Uterus (tissue), 4 donors: ENCODE measurements around the gene GRM1. TPM values are rescaled to one million over a fixed set of nuclear protein-coding genes. Genes with fewer than 3 reads are reported as not detected.

Experiments
- DNase-seq, 2 donors: peaks; one replicate each; pipeline ENCODE4 v3.0.0-alpha.2; 2019 to 2020
- H3K27ac ChIP-seq, 2 donors: fragments of 200-600 bp; sonication (generic); 1 replicate in 1 of 2; 2 replicates in 1 of 2; pipeline ENCODE4 v1.5.1; 2016 to 2018
- H3K27me3 ChIP-seq, 2 donors: fragments of 200-600 bp; sonication (generic); one replicate each; pipeline ENCODE4 v1.5.1; 2018 to 2019; ENCODE audit warnings: control low read depth in 1 of 2
- H3K36me3 ChIP-seq, 2 donors: fragments of 200-600 bp; sonication (generic); one replicate each; pipeline ENCODE4 v1.5.1; 2019; ENCODE audit warnings: control low read depth in 1 of 2
- H3K4me1 ChIP-seq, 2 donors: fragments of 200-600 bp; sonication (generic); one replicate each; pipeline ENCODE4 v1.5.1; 2018 to 2019; ENCODE audit warnings: control low read depth in 1 of 2
- H3K4me3 ChIP-seq, 2 donors: fragments of 200-600 bp; sonication (generic); 1 replicate in 1 of 2; 2 replicates in 1 of 2; pipeline ENCODE4 v1.5.1; 2018 to 2019; ENCODE audit warnings: mild to moderate bottlenecking in 1 of 2
- H3K9me3 ChIP-seq, 2 donors: fragments of 200-600 bp; sonication (generic); one replicate each; pipeline ENCODE4 v1.5.1; 2019; ENCODE audit warnings: control low read depth in 1 of 2
- CTCF ChIP-seq, 4 experiments: fragments of 200-600 bp in 2 of 4; fragments of 450-650 bp in 2 of 4; sonication (generic) in 2 of 4; IDR thresholded peaks; one replicate each; pipeline ENCODE4 v1.5.1; 2016 to 2019; ENCODE audit warnings: antibody characterized with exemption in 4 of 4, mild to moderate bottlenecking in 2 of 4, moderate library complexity in 1 of 4
- POLR2A ChIP-seq, 2 donors: fragments of 450-650 bp; IDR thresholded peaks; one replicate each; pipeline ENCODE4 v1.6.1; 2016; ENCODE audit warnings: antibody characterized with exemption in 2 of 2, mild to moderate bottlenecking in 1 of 2, moderate library complexity in 1 of 2
- intact Hi-C: fragments of 100-400 bp; cut with DNase I; formaldehyde crosslinking; loops from one replicate; pipeline ENCODE4 v1.15.1; 2023; ENCODE audit warnings: low total_unique reads
- total RNA-seq, 4 donors: library from RNA; depleted of rRNA in 3 of 4; stranded (reverse); fragments of >200 nt in 3 of 4; gene quantifications; one replicate each; pipeline versions ENCODE4 v1.1.0 to v1.2.4, GENCODE V29; 2014 to 2023
- donor health status: DM: yes; HTN: yes; CAD: no.

GRM1 gene
- total RNA-seq, 4 donors from 2014 or later = 0.07 to 0.12 TPM; not detected in 2

GRCh38 chr6:146106532-146106931, 77.7 kb downstream of the GRM1 start:
- no peak for TF ChIP-seq CTCF (IDR thresholded peaks at IDR 0.05)
- no peak for TF ChIP-seq POLR2A (IDR thresholded peaks at IDR 0.05)
- Histone ChIP-seq H3K4me1 (no peaks in the 10 kb centered on the region), H3K9me3 (no peaks in the 10 kb centered on the region), H3K27ac (no peak overlapping the region), H3K27me3 (no peaks in the 10 kb centered on the region), H3K36me3 (no peaks in the 10 kb centered on the region), H3K4me3 (no peak overlapping the region)
- no peak for DNase-seq
- intact Hi-C loops = no loop called here

GRCh38 chr6:146110990-146111389, 82.1 kb downstream of the GRM1 start:
- no peak overlapping the region for H3K4me3 ChIP-seq
- no peaks in the 10 kb centered on the region for H3K4me1 ChIP-seq
- intact Hi-C loops = no loop called here
- no peaks in the 10 kb centered on the region for H3K36me3 ChIP-seq
- TF ChIP-seq POLR2A (IDR thresholded peaks at IDR 0.05) = no peak
- no peak for TF ChIP-seq CTCF (IDR thresholded peaks at IDR 0.05)
- no peak for DNase-seq
- H3K27ac ChIP-seq = no peak overlapping the region
- no peaks in the 10 kb centered on the region for H3K27me3 ChIP-seq
- no peaks in the 10 kb centered on the region for H3K9me3 ChIP-seq

GRCh38 chr6:146111881-146112450, 83.1 kb downstream of the GRM1 start:
- no peaks in the 10 kb centered on the region for H3K9me3 ChIP-seq
- intact Hi-C loops = no loop called here
- no peak for TF ChIP-seq CTCF (IDR thresholded peaks at IDR 0.05)
- TF ChIP-seq POLR2A (IDR thresholded peaks at IDR 0.05) = no peak

GRCh38 chr6:146113084-146113623, 84.3 kb downstream of the GRM1 start:
- TF ChIP-seq POLR2A (IDR thresholded peaks at IDR 0.05) (no peak), CTCF (IDR thresholded peaks at IDR 0.05) (no peak)
- no peak for DNase-seq
- H3K27ac ChIP-seq = no peak overlapping the region
- intact Hi-C loops = no loop called here
- no peak overlapping the region for H3K4me3 ChIP-seq
- H3K27me3 ChIP-seq = no peaks in the 10 kb centered on the region
- H3K9me3 ChIP-seq = no peaks in the 10 kb centered on the region
- no peaks in the 10 kb centered on the region for H3K36me3 ChIP-seq
- H3K4me1 ChIP-seq = no peaks in the 10 kb centered on the region

More at GRCh38 chr6:146111881-146112450, 83.1 kb downstream of the GRM1 start:
- no peaks in the 10 kb centered on the region for H3K27me3 ChIP-seq
- H3K4me1 ChIP-seq = no peaks in the 10 kb centered on the region
- no peak for DNase-seq
- H3K4me3 ChIP-seq = no peak overlapping the region
- H3K27ac ChIP-seq = no peak overlapping the region
- H3K36me3 ChIP-seq = no peaks in the 10 kb centered on the region

GRCh38 chr6:146123616-146124015, 94.8 kb downstream of the GRM1 start:
- no peak overlapping the region for H3K27ac ChIP-seq
- no peak overlapping the region for H3K4me3 ChIP-seq
- H3K27me3 ChIP-seq = no peaks in the 10 kb centered on the region
- no peak for TF ChIP-seq POLR2A (IDR thresholded peaks at IDR 0.05)
- TF ChIP-seq CTCF (IDR thresholded peaks at IDR 0.05) = no peak
- intact Hi-C loops = no loop called here
- no peaks in the 10 kb centered on the region for H3K36me3 ChIP-seq
- no peak for DNase-seq
- no peaks in the 10 kb centered on the region for H3K9me3 ChIP-seq
- no peaks in the 10 kb centered on the region for H3K4me1 ChIP-seq
